ENCODE data around the gene CDH26.

Gene CDH26

GRCh38 chr20:60011512-60012507 is 53.6 kb downstream of the CDH26 start:
- DNase-seq (ENCODE audit: low read depth in 2 of 3, low spot score in 2 of 3) = no peak

- no peak for DNase-seq (ENCODE audit: low read depth in 2 of 3, low spot score in 2 of 3)
These were observed 55.3 kb downstream of the CDH26 start for GRCh38 chr20:60013296-60014139.

GRCh38 chr20:60016406-60016805 is 58.2 kb downstream of the CDH26 start:
- DNase-seq (ENCODE audit: low read depth in 2 of 3, low spot score in 2 of 3) = no peak

GRCh38 chr20:60020251-60020650 is 62.0 kb downstream of the CDH26 start:
- DNase-seq (ENCODE audit: low read depth in 2 of 3, low spot score in 2 of 3) = no peak

GRCh38 chr20:60021104-60021503 is 62.9 kb downstream of the CDH26 start:
- DNase-seq (ENCODE audit: low read depth in 2 of 3, low spot score in 2 of 3) = no peak

GRCh38 chr20:60022849-60023248 is 64.6 kb downstream of the CDH26 start:
- no peak for DNase-seq (ENCODE audit: low read depth in 2 of 3, low spot score in 2 of 3)

- DNase-seq (ENCODE audit: low read depth in 2 of 3, low spot score in 2 of 3) = no peak
These were observed 66.0 kb downstream of the CDH26 start for GRCh38 chr20:60024245-60024644.

- no peak for DNase-seq (ENCODE audit: low read depth in 2 of 3, low spot score in 2 of 3)
These were observed 66.6 kb downstream of the CDH26 start for GRCh38 chr20:60024801-60025200.

GRCh38 chr20:60026010-60026409 is 67.8 kb downstream of the CDH26 start:
- DNase-seq (ENCODE audit: low read depth in 2 of 3, low spot score in 2 of 3) = no peak

- DNase-seq (ENCODE audit: low read depth in 2 of 3, low spot score in 2 of 3) = no peak
These were observed 72.2 kb downstream of the CDH26 start for GRCh38 chr20:60030471-60030870.

GRCh38 chr20:60031107-60031506 is 72.9 kb downstream of the CDH26 start:
- DNase-seq (ENCODE audit: low read depth in 2 of 3, low spot score in 2 of 3) = no peak

- DNase-seq (ENCODE audit: low read depth in 2 of 3, low spot score in 2 of 3) = no peak
These were observed 76.2 kb downstream of the CDH26 start for GRCh38 chr20:60034231-60035110.

- DNase-seq (ENCODE audit: low read depth in 2 of 3, low spot score in 2 of 3) = no peak
These were observed 77.3 kb downstream of the CDH26 start for GRCh38 chr20:60035486-60035885.

- DNase-seq (ENCODE audit: low read depth in 2 of 3, low spot score in 2 of 3) = no peak
These were observed 78.1 kb downstream of the CDH26 start for GRCh38 chr20:60036346-60036745.

GRCh38 chr20:60036746-60037499 is 78.7 kb downstream of the CDH26 start:
- DNase-seq (ENCODE audit: low read depth in 2 of 3, low spot score in 2 of 3) = no peak

- no peak for DNase-seq (ENCODE audit: low read depth in 2 of 3, low spot score in 2 of 3)
These were observed 80.3 kb downstream of the CDH26 start for GRCh38 chr20:60038400-60039008.

GRCh38 chr20:60039526-60039925 is 81.3 kb downstream of the CDH26 start:
- no peak for DNase-seq (ENCODE audit: low read depth in 2 of 3, low spot score in 2 of 3)

GRCh38 chr20:60040471-60041162 is 82.4 kb downstream of the CDH26 start:
- no peak for DNase-seq (ENCODE audit: low read depth in 2 of 3, low spot score in 2 of 3)
